K562 (cell line): ENCODE measurements around the gene S100P. TPM values are rescaled to one million over a fixed set of nuclear protein-coding genes. Genes with fewer than 3 reads are reported as not detected.

Source experiments
- ARNT ChIP-seq, 2 experiments: fragments of 450-650 bp; IDR thresholded peaks; 2 replicates each; pipeline ENCODE4 v1.6.1; 2016; ENCODE audit warnings: mild to moderate bottlenecking in 1 of 2
- BCOR ChIP-seq: fragments of 450-650 bp; IDR thresholded peaks from 2 replicates; pipeline ENCODE4 v1.6.1; 2016
- CBX1 ChIP-seq: sonication (generic); IDR thresholded peaks from 2 replicates; pipeline ENCODE4 v1.6.1; 2016; ENCODE audit warnings: antibody characterized with exemption, low read depth, mild to moderate bottlenecking
- CBX8 ChIP-seq: fragments of 200-600 bp; sonication (generic); IDR thresholded peaks from 2 replicates; pipeline ENCODE4 v1.6.1; 2012; ENCODE audit warnings: borderline replicate concordance, mixed run types, low read depth, mild to moderate bottlenecking, moderate library complexity, mixed read lengths, low read length, control low read depth, inconsistent platforms; ENCODE audit not compliant: poor library complexity, severe bottlenecking; ENCODE audit errors: extremely low read depth
- CSDE1 ChIP-seq, 2 experiments: fragments of 450-650 bp; IDR thresholded peaks; 2 replicates each; pipeline ENCODE4 v1.6.1; 2016; ENCODE audit warnings: mild to moderate bottlenecking in 1 of 2
- ETS2 ChIP-seq: IDR thresholded peaks from 2 replicates; pipeline ENCODE4 v1.6.1; 2016; ENCODE audit warnings: borderline replicate concordance, missing genetic modification characterization, mild to moderate bottlenecking, moderate library complexity, missing compliant biosample characterization; ENCODE audit not compliant: poor library complexity, severe bottlenecking
- FOXK1 ChIP-seq: sonication (generic); formaldehyde crosslinking; IDR thresholded peaks from 2 replicates; pipeline ENCODE4 v1.8.0; 2022; ENCODE audit warnings: missing genetic modification reagents, mild to moderate bottlenecking, borderline replicate concordance
- KAT7 ChIP-seq: sonication (generic); formaldehyde crosslinking; IDR thresholded peaks from 2 replicates; pipeline ENCODE4 v1.8.0; 2022; ENCODE audit warnings: missing genetic modification reagents, mild to moderate bottlenecking, borderline replicate concordance
- MXI1 ChIP-seq: IDR thresholded peaks from 2 replicates; pipeline ENCODE4 v1.6.1; 2011; ENCODE audit warnings: low read depth, mild to moderate bottlenecking, improper control_type of control experiment, low read length
- NFIC ChIP-seq: fragments of 450-650 bp; IDR thresholded peaks from 2 replicates; pipeline ENCODE4 v1.6.1; 2017; ENCODE audit warnings: mild to moderate bottlenecking, inconsistent platforms
- NFIX ChIP-seq: fragments of 250-450 bp; sonication (Bioruptor Pico); IDR thresholded peaks from 2 replicates; pipeline ENCODE4 v1.4.0; 2020; ENCODE audit warnings: low read depth, mild to moderate bottlenecking, moderate library complexity
- NR2C1 ChIP-seq, 2 experiments: fragments of 450-650 bp; IDR thresholded peaks; 2 replicates each; pipeline ENCODE4 v1.6.1; 2017; ENCODE audit warnings: mild to moderate bottlenecking in 2 of 2, antibody characterized with exemption in 1 of 2, inconsistent platforms in 1 of 2, missing compliant biosample characterization in 1 of 2, missing genetic modification characterization in 1 of 2
- POLR3G ChIP-seq: IDR thresholded peaks from 2 replicates; pipeline ENCODE4 v1.6.1; 2011; ENCODE audit not compliant: insufficient read length, insufficient replicate concordance; ENCODE audit errors: extremely low read depth
- PRMT5 ChIP-seq: sonication (generic); formaldehyde crosslinking; IDR thresholded peaks from 2 replicates; pipeline ENCODE4 v1.5.0; 2020; ENCODE audit warnings: missing genetic modification reagents
- RHOXF2B ChIP-seq: fragments of 250-450 bp; sonication (Bioruptor Pico); conservative IDR thresholded peaks from 2 replicates; pipeline ENCODE4 v1.5.1; 2021
- TBL1XR1 ChIP-seq, 2 experiments: IDR thresholded peaks; 2 replicates each; pipeline ENCODE4 v1.6.1; 2012; ENCODE audit warnings: improper control_type of control experiment in 2 of 2, low read length in 2 of 2, mild to moderate bottlenecking in 1 of 2
- TRIM28 ChIP-seq: fragments of 450-650 bp; IDR thresholded peaks from 2 replicates; pipeline ENCODE4 v1.6.1; 2017
- ZNF586 ChIP-seq: fragments of 450-650 bp; formaldehyde crosslinking; conservative IDR thresholded peaks from 2 replicates; pipeline ENCODE4 v1.4.0; 2020; ENCODE audit warnings: mild to moderate bottlenecking, moderate library complexity
- polyA plus RNA-seq, 8 experiments: library from polyadenylated mRNA; depleted of rRNA in 4 of 8; stranded (reverse) in 5 of 8; unstranded in 3 of 8; fragments of >200 nt; fragmentation: Nextera tagmentation in 2 of 8; fragmentation: Illumina TruSeq in 1 of 8; extraction: Ambion mirVana in 2 of 8; extraction: Trizol in 1 of 8; gene quantifications; 2 replicates each; pipeline versions ENCODE4 v1.2.1 to v1.2.3, GENCODE V29; 2011 to 2014; ENCODE audit warnings: inconsistent platforms in 1 of 8, missing spikeins in 1 of 8
- total RNA-seq, 7 experiments: library from RNA; depleted of rRNA in 6 of 7; stranded (reverse); fragments of >200 nt in 6 of 7; fragmentation: Illumina TruSeq in 2 of 7; extraction: Trizol in 2 of 7; gene quantifications; 2 replicates each; pipeline versions ENCODE4 v1.2.1 to v1.2.3, GENCODE V29; 2011 to 2021; ENCODE audit warnings: low replicate concordance in 1 of 7
- TF ChIP-seq, protein P1 (sequence below), 2 experiments: fragments of 450-650 bp; IDR thresholded peaks; 2 replicates each; pipeline ENCODE4 v1.6.1; 2018; ENCODE audit warnings: mild to moderate bottlenecking in 2 of 2, low read depth in 1 of 2; ENCODE audit not compliant: partially characterized antibody in 2 of 2
- TF ChIP-seq, protein P2 (sequence below): fragments of 450-650 bp; IDR thresholded peaks from 2 replicates; pipeline ENCODE4 v1.6.1; 2016; ENCODE audit warnings: missing biosample characterization, missing genetic modification characterization
- TF ChIP-seq, protein P3 (sequence below): fragments of 250-450 bp; sonication (Bioruptor Pico); IDR thresholded peaks from 2 replicates; pipeline ENCODE4 v1.8.0; 2022; ENCODE audit warnings: inconsistent platforms

Gene S100P
- total and polyA plus RNA-seq, 9 of the 15 experiments (the other 6 are each of a cell fraction or from before 2014, with no cell fraction given), result 4.1 to 23.8 (median 7.5) TPM

DNA sequence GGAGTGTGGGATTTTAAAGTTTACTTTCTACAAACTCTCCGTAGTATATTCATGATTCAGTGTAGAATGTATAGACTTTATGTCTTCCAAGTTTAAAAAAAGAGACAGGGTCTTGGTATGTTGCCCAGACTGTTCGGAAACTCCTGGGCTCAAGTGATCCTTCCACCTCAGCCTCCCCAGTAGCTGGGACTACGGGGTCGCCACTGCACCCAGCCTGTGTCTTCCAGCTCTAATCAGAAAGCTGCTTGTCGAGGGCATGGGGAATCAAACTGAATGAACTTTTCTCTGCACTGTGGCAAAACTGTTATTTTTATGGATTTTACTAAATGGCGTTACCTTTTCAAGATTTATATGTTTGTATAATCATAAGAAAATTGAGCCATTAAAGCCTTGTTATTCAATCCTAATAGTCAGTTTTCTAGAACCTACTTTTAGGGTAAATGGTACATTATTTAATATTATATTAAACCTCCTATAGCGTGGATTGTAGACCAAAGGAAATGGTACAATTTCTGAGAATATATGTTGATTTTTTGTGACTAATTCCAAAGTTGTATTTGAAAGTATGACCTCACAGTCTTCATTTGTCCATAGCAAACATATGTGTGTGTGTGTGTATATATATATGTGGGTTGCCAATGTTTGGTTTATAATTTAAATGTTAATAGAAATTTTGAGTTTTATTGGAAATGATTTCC, 23.4 kb downstream of the S100P start (continued):
- TF ChIP-seq CBX8 (no peak), NFIC (no peak), POLR3G (no peak), NR2C1 (IDR thresholded peaks at IDR 0.05) (peak; percentile 12; the same call in 1 of the 2 replicates), NR2C1 (tag; IDR thresholded peaks at IDR 0.05) (no peak), ETS2 (no peak), ZNF586 (no peak), CSDE1 (IDR thresholded peaks at IDR 0.05) (0 out of 4 replicates have a peak, but pooled peaks of 1 of the 2 experiments have one; percentile 49), MXI1 (no peak), ARNT (IDR thresholded peaks at IDR 0.05) (0 out of 4 replicates have a peak, but pooled peaks of 1 of the 2 experiments have one; percentile 26), RHOXF2B (CRISPR knock-in tag) (no peak), CBX1 (no peak), FOXK1 (CRISPR knock-in tag) (no peak), TRIM28 (no peak), PRMT5 (CRISPR knock-in tag) (no peak), TBL1XR1 (IDR thresholded peaks at IDR 0.05; ENCODE audit: low read length in 2 of 2) (no peak), BCOR (no peak), KAT7 (CRISPR knock-in tag) (no peak), NFIX (CRISPR knock-in tag) (no peak)
- TF ChIP-seq, protein P1, sequence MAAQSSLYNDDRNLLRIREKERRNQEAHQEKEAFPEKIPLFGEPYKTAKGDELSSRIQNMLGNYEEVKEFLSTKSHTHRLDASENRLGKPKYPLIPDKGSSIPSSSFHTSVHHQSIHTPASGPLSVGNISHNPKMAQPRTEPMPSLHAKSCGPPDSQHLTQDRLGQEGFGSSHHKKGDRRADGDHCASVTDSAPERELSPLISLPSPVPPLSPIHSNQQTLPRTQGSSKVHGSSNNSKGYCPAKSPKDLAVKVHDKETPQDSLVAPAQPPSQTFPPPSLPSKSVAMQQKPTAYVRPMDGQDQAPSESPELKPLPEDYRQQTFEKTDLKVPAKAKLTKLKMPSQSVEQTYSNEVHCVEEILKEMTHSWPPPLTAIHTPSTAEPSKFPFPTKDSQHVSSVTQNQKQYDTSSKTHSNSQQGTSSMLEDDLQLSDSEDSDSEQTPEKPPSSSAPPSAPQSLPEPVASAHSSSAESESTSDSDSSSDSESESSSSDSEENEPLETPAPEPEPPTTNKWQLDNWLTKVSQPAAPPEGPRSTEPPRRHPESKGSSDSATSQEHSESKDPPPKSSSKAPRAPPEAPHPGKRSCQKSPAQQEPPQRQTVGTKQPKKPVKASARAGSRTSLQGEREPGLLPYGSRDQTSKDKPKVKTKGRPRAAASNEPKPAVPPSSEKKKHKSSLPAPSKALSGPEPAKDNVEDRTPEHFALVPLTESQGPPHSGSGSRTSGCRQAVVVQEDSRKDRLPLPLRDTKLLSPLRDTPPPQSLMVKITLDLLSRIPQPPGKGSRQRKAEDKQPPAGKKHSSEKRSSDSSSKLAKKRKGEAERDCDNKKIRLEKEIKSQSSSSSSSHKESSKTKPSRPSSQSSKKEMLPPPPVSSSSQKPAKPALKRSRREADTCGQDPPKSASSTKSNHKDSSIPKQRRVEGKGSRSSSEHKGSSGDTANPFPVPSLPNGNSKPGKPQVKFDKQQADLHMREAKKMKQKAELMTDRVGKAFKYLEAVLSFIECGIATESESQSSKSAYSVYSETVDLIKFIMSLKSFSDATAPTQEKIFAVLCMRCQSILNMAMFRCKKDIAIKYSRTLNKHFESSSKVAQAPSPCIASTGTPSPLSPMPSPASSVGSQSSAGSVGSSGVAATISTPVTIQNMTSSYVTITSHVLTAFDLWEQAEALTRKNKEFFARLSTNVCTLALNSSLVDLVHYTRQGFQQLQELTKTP (IDR thresholded peaks at IDR 0.05; ENCODE audit: low read depth in 1 of 2, partially characterized antibody in 2 of 2), result peak in 1 of 2 experiments; percentile 26
- TF ChIP-seq, protein P2, sequence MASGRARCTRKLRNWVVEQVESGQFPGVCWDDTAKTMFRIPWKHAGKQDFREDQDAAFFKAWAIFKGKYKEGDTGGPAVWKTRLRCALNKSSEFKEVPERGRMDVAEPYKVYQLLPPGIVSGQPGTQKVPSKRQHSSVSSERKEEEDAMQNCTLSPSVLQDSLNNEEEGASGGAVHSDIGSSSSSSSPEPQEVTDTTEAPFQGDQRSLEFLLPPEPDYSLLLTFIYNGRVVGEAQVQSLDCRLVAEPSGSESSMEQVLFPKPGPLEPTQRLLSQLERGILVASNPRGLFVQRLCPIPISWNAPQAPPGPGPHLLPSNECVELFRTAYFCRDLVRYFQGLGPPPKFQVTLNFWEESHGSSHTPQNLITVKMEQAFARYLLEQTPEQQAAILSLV (tag), result no peak
- TF ChIP-seq, protein P3, sequence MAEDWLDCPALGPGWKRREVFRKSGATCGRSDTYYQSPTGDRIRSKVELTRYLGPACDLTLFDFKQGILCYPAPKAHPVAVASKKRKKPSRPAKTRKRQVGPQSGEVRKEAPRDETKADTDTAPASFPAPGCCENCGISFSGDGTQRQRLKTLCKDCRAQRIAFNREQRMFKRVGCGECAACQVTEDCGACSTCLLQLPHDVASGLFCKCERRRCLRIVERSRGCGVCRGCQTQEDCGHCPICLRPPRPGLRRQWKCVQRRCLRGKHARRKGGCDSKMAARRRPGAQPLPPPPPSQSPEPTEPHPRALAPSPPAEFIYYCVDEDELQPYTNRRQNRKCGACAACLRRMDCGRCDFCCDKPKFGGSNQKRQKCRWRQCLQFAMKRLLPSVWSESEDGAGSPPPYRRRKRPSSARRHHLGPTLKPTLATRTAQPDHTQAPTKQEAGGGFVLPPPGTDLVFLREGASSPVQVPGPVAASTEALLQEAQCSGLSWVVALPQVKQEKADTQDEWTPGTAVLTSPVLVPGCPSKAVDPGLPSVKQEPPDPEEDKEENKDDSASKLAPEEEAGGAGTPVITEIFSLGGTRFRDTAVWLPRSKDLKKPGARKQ (CRISPR knock-in tag), result no peak
